Hepatocyte (in vitro differentiated cells): Measurements from ENCODE around the gene GPC4. TPM values are rescaled to one million over a fixed set of nuclear protein-coding genes. Genes with fewer than 3 reads are reported as not detected.

Experiments used
- DNase-seq: peaks from one replicate; pipeline ENCODE4 v3.0.0-alpha.2; 2016; ENCODE audit warnings: low spot score
- H2AFZ ChIP-seq: fragments of 200-600 bp; sonication (generic); 2 replicates; pipeline ENCODE4 v1.6.0; 2016; ENCODE audit warnings: antibody characterized with exemption, mild to moderate bottlenecking
- H3K27ac ChIP-seq: fragments of 200-600 bp; sonication (generic); 2 replicates; pipeline ENCODE4 v1.5.1; 2016; ENCODE audit warnings: mild to moderate bottlenecking
- H3K27me3 ChIP-seq: fragments of 200-600 bp; sonication (generic); 2 replicates; pipeline ENCODE4 v1.6.1; 2016
- H3K36me3 ChIP-seq: fragments of 200-600 bp; sonication (generic); replicated peaks from 2 replicates; pipeline ENCODE4 v1.5.1; 2016; ENCODE audit warnings: low read depth; ENCODE audit not compliant: insufficient read depth
- H3K4me1 ChIP-seq: fragments of 200-600 bp; sonication (generic); 2 replicates; pipeline ENCODE4 v1.5.1; 2016; ENCODE audit warnings: mild to moderate bottlenecking, moderate library complexity; ENCODE audit not compliant: insufficient read depth
- H3K4me2 ChIP-seq: fragments of 200-600 bp; sonication (generic); 2 replicates; pipeline ENCODE4 v1.6.0; 2016
- H3K4me3 ChIP-seq: fragments of 200-600 bp; sonication (generic); 2 replicates; pipeline ENCODE4 v1.5.1; 2016; ENCODE audit warnings: mild to moderate bottlenecking
- H3K79me2 ChIP-seq: fragments of 200-600 bp; sonication (generic); 2 replicates; pipeline ENCODE4 v1.6.0; 2017; ENCODE audit warnings: mild to moderate bottlenecking
- H3K9me2 ChIP-seq: fragments of 200-600 bp; sonication (generic); replicated peaks from 2 replicates; pipeline ENCODE4 v1.6.0; 2017; ENCODE audit warnings: mild to moderate bottlenecking; ENCODE audit not compliant: insufficient read depth
- H3K9me3 ChIP-seq: fragments of 200-600 bp; sonication (generic); 2 replicates; pipeline ENCODE4 v1.5.1; 2016; ENCODE audit warnings: low read depth, mild to moderate bottlenecking
- H4K20me1 ChIP-seq: fragments of 200-600 bp; sonication (generic); 2 replicates; pipeline ENCODE4 v1.6.0; 2016; ENCODE audit warnings: mild to moderate bottlenecking; ENCODE audit not compliant: insufficient read depth, poor library complexity, severe bottlenecking
- EZH2 ChIP-seq: fragments of 200-600 bp; sonication (generic); IDR thresholded peaks from 2 replicates; pipeline ENCODE4 v1.6.1; 2016; ENCODE audit warnings: antibody characterized with exemption, mild to moderate bottlenecking, borderline replicate concordance
- EZH2phosphoT487 ChIP-seq: fragments of 200-600 bp; sonication (generic); IDR thresholded peaks from one replicate; pipeline ENCODE4 v1.6.1; 2018; ENCODE audit warnings: antibody characterized with exemption, mild to moderate bottlenecking, low read depth, moderate library complexity; ENCODE audit not compliant: unreplicated experiment, severe bottlenecking
- WGBS: methylation state at CpG from one replicate; pipeline ENCODE4 v1.1.6; 2016; ENCODE audit warnings: low lambda C conversion rate; ENCODE audit errors: missing lambda C conversion rate; 5-methylcytosine and 5-hydroxymethylcytosine counted together
- polyA plus RNA-seq: library from polyadenylated mRNA; unstranded; fragments of >200 nt; fragmentation: Nextera tagmentation; extraction: Ambion mirVana; gene quantifications from 2 replicates; pipeline ENCODE4 v1.2.1, GENCODE V29; 2016
- total RNA-seq: library from RNA; depleted of rRNA; stranded (reverse); fragments of >200 nt; gene quantifications from 2 replicates; pipeline ENCODE4 v1.2.3, GENCODE V29; 2014
- TF ChIP-seq, protein P1 (sequence below): fragments of 200-600 bp; sonication (generic); IDR thresholded peaks from 2 replicates; pipeline ENCODE4 v1.5.1; 2016; ENCODE audit warnings: antibody characterized with exemption, mild to moderate bottlenecking; ENCODE audit not compliant: poor library complexity

Gene GPC4
- 9.2 and 11.8 TPM in 2 replicates for total RNA-seq
- polyA plus RNA-seq: 15.6 and 16.0 TPM in 2 replicates

DNA sequence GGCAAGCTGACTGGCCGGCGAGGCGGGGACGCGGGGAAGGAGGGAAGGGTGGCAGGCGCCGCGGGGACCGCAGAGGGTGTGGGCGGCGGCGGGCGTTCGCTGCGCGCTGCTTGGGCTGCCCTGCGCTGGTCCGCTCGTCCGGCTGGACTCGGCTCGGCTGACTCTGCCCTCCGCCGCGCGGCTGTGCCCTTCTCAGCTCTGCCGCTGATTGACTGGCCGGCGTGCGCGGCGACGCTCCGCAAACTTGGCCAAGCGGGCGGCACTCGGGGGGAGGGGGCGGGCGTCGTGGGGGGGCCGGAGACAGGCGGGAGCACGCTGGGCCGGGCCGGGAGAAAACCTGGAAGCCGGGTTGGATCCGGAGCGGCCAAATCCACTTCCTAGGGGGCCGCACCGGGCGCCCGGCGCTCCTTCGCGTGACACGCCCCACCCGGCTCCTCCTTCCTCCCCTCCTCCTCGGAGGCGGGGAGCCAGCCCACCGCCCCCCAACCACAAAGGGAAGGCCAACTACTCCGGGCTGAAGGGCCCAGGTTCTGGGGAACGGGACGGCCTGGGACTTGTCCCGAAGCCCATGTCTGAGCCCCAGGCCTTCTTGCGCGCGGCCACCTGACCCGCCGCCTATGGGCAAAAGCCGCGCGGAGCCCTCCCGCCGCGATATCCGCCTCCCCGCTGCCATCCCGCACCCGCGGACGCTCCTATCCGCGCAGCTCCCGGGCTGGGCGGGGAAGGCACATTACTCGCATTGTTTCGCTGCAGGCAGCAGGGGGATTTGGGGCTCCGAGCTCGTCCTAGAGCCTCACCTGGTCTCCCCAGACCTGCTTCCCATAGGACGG lies at the start of gene GPC4:
Gene GPC4, minus strand, starts transcription at position 214 of the 830 bp plus-strand sequence. CDS start 524 bp downstream, outside the sequence.
- Histone ChIP-seq H3K4me3 (peak within 1 kb of the TSS; percentile 67), H3K27me3 (peaks cover 7% of the 10 kb centered on the region), H3K79me2 (peaks cover 3% of the 10 kb centered on the region), H3K9me3 (no peaks in the 10 kb centered on the region), H3K9me2 (no peaks in the 10 kb centered on the region), H3K4me1 (no peaks in the 10 kb centered on the region), H3K36me3 (no peaks in the 10 kb centered on the region), H2AFZ (peak within 1 kb of the TSS; percentile 45), H4K20me1 (no peaks in the 10 kb centered on the region), H3K27ac (no peak within 1 kb of the TSS), H3K4me2 (peak within 1 kb of the TSS; percentile 86)
- TF ChIP-seq EZH2phosphoT487: no peak
- TF ChIP-seq, protein P1, sequence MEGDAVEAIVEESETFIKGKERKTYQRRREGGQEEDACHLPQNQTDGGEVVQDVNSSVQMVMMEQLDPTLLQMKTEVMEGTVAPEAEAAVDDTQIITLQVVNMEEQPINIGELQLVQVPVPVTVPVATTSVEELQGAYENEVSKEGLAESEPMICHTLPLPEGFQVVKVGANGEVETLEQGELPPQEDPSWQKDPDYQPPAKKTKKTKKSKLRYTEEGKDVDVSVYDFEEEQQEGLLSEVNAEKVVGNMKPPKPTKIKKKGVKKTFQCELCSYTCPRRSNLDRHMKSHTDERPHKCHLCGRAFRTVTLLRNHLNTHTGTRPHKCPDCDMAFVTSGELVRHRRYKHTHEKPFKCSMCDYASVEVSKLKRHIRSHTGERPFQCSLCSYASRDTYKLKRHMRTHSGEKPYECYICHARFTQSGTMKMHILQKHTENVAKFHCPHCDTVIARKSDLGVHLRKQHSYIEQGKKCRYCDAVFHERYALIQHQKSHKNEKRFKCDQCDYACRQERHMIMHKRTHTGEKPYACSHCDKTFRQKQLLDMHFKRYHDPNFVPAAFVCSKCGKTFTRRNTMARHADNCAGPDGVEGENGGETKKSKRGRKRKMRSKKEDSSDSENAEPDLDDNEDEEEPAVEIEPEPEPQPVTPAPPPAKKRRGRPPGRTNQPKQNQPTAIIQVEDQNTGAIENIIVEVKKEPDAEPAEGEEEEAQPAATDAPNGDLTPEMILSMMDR: no peak
- TF ChIP-seq EZH2: no peak
- peak; percentile 67 for DNase-seq
- 24% methylated on average over 30 of the region's 90 CpGs for WGBS

DNA sequence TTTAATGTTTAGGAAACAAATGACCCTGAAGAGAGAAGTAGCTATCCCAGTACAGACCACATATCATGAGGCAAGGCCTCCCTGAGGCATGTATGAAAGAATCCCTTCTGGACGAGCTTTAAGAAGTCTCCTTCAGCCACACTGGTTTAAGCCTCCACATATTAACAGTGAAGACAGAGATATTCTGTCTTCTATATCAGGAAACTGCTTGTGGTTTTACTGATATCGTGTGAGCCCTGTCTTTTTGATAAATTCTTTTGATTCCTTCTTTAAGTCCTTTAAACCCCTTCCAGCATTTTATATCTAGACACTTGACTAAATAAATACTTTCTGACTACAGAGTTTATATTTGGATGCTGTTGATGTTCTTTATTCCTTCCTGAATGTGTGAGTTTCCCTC lies 45.9 kb upstream of the GPC4 start:
- H3K27me3 ChIP-seq: no peaks in the 10 kb centered on the region
- no peak for TF ChIP-seq EZH2phosphoT487
- TF ChIP-seq, protein P1: no peak
- no peak for TF ChIP-seq EZH2
- H3K36me3 ChIP-seq: no peaks in the 10 kb centered on the region

DNA sequence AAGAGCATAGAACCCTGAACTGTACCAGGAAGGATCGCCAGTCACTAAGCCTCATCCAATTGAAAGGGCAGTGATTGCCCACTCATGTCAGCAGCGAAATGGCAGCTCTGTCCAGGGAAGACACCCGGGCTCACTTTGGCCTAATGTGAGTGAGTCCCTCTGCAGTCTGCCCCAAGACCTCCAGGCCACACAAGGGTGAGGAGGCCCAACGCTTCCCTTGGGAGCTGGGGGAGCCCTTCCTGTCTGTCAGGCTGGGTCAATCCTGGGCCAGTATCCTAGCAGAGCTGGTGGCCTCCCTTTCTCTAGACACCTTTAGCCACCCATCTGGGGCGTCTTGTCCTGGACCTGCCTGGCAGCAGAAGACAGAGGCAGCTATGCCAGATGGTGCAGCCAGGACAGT lies 39.6 kb upstream of the GPC4 start:
- 65% methylated on average over 5 of the region's 5 CpGs for WGBS
- no peaks in the 10 kb centered on the region for H3K79me2 ChIP-seq
- no peak overlapping the region for H3K4me2 ChIP-seq
- no peaks in the 10 kb centered on the region for H3K9me3 ChIP-seq
- H3K36me3 ChIP-seq: no peaks in the 10 kb centered on the region
- TF ChIP-seq EZH2 (no peak), EZH2phosphoT487 (no peak)
- TF ChIP-seq, protein P1: no peak
- H3K9me2 ChIP-seq: no peaks in the 10 kb centered on the region
- H3K27ac ChIP-seq: no peak overlapping the region
- DNase-seq: no peak
- no peak overlapping the region for H3K4me3 ChIP-seq
- H3K4me1 ChIP-seq: no peaks in the 10 kb centered on the region
- no peaks in the 10 kb centered on the region for H4K20me1 ChIP-seq
- no peaks in the 10 kb centered on the region for H3K27me3 ChIP-seq
- H2AFZ ChIP-seq: no peak overlapping the region

More for the DNA sequence above, 45.9 kb upstream of the GPC4 start:
- DNase-seq: no peak
- Histone ChIP-seq H3K4me3 (no peak overlapping the region), H3K79me2 (no peaks in the 10 kb centered on the region), H3K4me1 (no peaks in the 10 kb centered on the region), H3K4me2 (no peak overlapping the region), H3K9me2 (no peaks in the 10 kb centered on the region), H3K27ac (no peak overlapping the region), H2AFZ (no peak overlapping the region), H3K9me3 (no peaks in the 10 kb centered on the region), H4K20me1 (no peaks in the 10 kb centered on the region)
- 52% methylated on average over 2 of the region's 2 CpGs for WGBS
